Activated CD8-positive, alpha-beta memory T cell treated with anti-CD3 and anti-CD28 coated beads, Interleukin-2, amount 50 U/mL, for 48 hours (primary cell): ENCODE results near the gene KDM4B.

Experiments used
- DNase-seq: peaks from one replicate; pipeline ENCODE4 v3.0.0-alpha.2; 2020

KDM4B gene

GRCh38 chr19:5074830-5075394 lies 106.0 kb downstream of the KDM4B start:
- no peak for DNase-seq

GRCh38 chr19:5075597-5075996 lies 106.7 kb downstream of the KDM4B start:
- peak; percentile 56 for DNase-seq

DNA sequence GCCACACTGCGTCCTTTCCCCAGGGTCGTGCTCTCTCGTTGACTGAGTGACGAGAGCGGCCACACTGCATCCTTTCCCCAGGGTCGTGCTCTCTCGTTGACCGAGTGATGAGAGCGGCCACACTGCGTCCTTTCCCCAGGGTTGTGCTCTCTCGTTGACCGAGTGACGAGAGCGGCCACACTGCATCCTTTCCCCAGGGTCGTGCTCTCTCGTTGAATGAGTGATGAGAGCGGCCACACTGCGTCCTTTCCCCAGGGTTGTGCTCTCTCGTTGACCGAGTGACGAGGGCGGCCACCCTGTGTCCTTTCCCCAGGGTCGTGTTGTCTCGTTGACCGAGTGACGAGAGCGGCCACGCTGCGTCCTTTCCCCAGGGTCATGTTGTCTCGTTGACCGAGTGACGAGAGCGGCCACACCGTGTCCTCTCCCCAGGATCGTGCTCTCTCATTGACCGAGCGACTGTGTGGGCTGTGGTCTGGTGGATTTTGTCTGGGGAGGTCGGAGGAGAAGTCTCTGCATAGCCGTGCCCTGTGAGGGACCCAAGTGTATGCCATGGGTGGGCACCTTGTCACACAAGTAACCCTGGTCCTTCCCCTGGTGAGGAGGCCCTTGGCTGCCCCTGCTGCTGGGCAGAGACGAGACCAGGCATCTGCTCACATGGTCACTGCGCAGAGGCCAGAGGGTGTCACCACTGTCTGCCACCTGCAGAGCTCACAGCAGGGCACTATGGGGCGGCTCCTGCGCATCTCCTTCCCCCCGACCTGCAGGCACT lies 107.7 kb downstream of the KDM4B start:
- DNase-seq, result no peak

GRCh38 chr19:5077209-5077515 lies 108.2 kb downstream of the KDM4B start:
- DNase-seq, result no peak

- no peak for DNase-seq
Observed at GRCh38 chr19:5078182-5078581, 109.3 kb downstream of the KDM4B start.

GRCh38 chr19:5078666-5079065 lies 109.8 kb downstream of the KDM4B start:
- no peak for DNase-seq

DNA sequence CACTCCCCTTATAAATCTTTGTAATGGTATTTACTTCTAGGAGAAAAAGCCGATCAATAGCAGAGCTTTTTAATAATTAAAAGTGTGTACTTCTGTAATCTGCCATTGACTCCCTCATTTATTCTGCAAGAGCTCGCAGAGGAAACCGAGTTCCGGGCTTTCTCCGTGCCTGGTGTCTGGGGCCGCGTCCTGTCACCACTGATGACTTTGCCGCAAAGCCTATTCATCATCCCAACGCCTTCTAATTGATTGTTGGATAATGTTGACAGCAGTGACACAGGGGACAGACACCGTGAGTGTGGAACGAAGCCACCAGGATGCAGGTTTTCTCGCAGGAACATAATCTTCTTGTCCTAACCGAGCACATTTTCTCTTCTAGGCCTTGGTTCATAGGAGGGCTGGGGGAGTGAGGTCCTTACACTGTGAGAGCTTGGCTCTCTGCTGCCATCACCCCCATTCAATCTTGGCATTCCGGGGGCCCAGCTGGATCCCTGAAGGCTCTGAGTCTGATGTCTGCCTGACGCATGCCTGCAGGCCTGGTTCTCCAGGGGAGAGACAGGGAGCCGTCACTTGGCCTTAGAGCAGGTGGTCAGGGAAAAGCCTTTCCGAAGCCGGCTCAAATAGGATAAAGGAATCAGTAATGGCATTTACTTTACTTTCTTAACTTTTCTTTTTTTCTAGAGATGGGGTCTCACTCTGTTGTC lies 110.3 kb downstream of the KDM4B start:
- no peak for DNase-seq

- DNase-seq, result no peak
Observed at GRCh38 chr19:5080030-5080654, 111.2 kb downstream of the KDM4B start.

GRCh38 chr19:5080809-5081208 lies 111.9 kb downstream of the KDM4B start:
- no peak for DNase-seq

GRCh38 chr19:5081443-5082161 lies 112.7 kb downstream of the KDM4B start:
- DNase-seq, result no peak

DNA sequence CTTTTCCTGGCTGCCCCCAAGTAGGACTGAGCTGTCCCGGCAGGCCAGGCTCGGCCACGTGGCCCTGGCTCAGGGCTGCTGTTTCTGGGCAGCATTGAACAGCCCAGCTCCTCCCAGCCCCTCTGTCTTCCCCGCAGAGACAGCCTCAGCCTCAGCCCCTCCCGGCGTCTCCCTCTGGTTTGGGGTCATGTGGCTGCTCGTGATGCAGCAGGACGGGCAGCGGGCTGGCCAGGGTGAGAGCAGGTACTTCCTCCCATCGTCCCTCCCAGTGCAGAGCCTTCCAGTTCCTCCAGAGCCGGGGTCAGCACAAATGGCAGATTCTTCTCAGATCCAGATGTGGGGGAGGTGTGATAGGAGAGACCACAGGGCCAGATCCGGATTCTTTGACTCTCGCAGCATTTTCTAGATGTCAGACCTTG lies 114.6 kb downstream of the KDM4B start:
- DNase-seq, result no peak

DNA sequence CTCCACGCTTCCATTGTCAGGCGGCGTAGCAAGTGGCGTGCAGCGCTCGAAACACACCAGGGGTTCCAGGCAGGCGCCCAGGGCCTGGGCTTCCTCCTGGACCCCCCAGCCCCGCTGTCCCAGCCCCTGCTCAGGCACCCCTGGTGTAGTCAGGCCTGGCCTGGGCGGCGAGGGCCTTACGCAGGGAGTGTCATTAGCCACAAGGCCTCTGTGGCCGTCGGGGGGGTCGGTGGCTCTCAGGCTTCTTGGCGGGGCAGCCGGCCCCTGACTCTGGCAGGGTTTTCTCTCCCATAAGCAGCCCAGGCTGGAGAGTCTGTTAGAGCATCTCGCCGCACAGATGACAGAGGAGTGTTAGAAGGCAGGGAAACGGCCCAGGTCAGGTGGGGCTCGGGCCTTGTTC lies 116.7 kb downstream of the KDM4B start:
- no peak for DNase-seq

GRCh38 chr19:5086230-5086629 lies 117.3 kb downstream of the KDM4B start:
- no peak for DNase-seq

GRCh38 chr19:5086725-5087439 lies 118.0 kb downstream of the KDM4B start:
- no peak for DNase-seq

- no peak for DNase-seq
Observed at GRCh38 chr19:5089283-5089682, 120.4 kb downstream of the KDM4B start.

GRCh38 chr19:5090465-5091017 lies 121.6 kb downstream of the KDM4B start:
- no peak for DNase-seq

DNA sequence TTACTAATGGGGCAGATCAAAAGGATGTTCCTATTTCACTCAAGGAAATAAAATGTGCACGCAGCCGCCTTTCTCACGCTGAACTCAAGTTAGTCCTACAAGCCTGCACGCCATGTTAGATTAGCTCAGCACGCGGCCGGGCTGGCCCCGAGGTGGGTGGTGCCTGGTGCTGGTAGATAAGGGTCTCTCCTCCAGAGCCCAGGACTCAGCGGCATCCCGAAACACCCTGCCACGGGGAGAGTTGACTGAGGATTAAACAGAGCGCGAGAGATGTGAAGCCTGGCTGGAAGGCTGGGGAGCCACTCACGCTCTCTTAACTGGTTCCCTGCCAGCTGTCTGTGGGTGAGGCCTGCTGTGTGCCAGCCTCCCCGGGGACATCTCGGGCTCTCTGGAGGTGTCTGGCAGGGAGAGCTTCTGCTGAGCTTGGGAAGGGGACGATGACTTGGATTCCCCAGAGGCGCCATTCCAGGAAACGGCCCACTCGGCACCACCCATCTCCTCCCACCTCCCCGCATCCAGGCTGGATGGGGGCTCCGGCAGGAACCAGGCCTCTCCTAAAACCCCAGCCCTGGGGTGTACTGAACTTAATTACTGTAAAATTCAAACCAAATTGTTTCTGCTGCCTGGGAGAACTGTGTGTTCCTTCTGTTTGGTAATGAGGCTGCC lies 122.2 kb downstream of the KDM4B start:
- no peak for DNase-seq

GRCh38 chr19:5091684-5092480 lies 123.0 kb downstream of the KDM4B start:
- no peak for DNase-seq

- DNase-seq, result no peak
Observed at GRCh38 chr19:5092481-5092843, 123.5 kb downstream of the KDM4B start.

DNA sequence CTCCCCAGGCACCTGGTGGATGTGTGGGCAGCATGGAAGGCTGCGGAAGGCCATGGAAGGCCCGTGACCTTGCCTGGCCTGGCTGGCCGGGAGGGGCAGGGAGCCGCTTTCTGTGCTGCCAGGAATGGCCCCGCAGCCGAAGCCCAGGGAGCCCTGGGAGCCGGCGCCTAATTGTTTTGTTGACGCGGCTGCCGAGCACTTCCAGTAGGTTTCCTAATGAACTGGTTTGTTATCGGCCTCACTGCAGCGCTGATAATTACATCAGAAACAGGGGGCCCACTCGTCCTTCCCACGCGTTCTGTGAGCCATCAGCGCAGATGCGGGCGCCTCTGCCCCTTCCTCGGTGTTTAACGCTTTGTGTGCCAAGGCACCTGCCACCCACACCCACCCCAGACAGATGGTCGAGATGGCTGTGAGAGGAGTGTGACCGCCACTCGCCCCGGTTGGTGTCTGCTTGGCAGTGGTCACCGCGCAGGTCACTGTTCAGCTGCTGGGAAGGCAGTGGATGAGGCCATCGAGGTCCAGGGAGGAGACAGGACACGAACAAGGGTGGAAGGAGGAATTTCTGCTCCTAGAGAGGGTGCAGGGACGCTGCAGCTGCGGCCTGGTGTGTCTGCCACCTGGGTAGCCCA lies 124.5 kb downstream of the KDM4B start:
- no peak for DNase-seq
